ENCODE data around the gene SHROOM2.

The SHROOM2 gene

GRCh38 chrX:9947131-9947794 is 161.0 kb downstream of the SHROOM2 start:
- no peak for DNase-seq (ENCODE audit: low read depth)

- no peak for DNase-seq (ENCODE audit: low read depth)
Observed at GRCh38 chrX:9948406-9948805, 162.2 kb downstream of the SHROOM2 start.

GRCh38 chrX:9952300-9952699 is 166.1 kb downstream of the SHROOM2 start:
- DNase-seq (ENCODE audit: low read depth) = no peak

- no peak for DNase-seq (ENCODE audit: low read depth)
Observed at GRCh38 chrX:9953396-9953795, 167.2 kb downstream of the SHROOM2 start.

GRCh38 chrX:9955506-9955905 is 169.3 kb downstream of the SHROOM2 start:
- peak; percentile 36 for DNase-seq (ENCODE audit: low read depth)

GRCh38 chrX:9957743-9958142 is 171.5 kb downstream of the SHROOM2 start:
- DNase-seq (ENCODE audit: low read depth) = no peak

GRCh38 chrX:9958183-9958582 is 172.0 kb downstream of the SHROOM2 start:
- no peak for DNase-seq (ENCODE audit: low read depth)

- DNase-seq (ENCODE audit: low read depth) = no peak
Observed at GRCh38 chrX:9961750-9962149, 175.5 kb downstream of the SHROOM2 start.

GRCh38 chrX:9966775-9967408 is 180.7 kb downstream of the SHROOM2 start, which contains the start of gene CLDN34:
Gene CLDN34 (plus strand): TSS chrX:9967358. CDS start chrX:9967358, 0 bp downstream.
- DNase-seq (ENCODE audit: low read depth) = no peak

- no peak for DNase-seq (ENCODE audit: low read depth)
Observed at GRCh38 chrX:9977635-9978034, 191.4 kb downstream of the SHROOM2 start.

GRCh38 chrX:9980401-9980800 is 194.2 kb downstream of the SHROOM2 start:
- DNase-seq (ENCODE audit: low read depth) = no peak

- DNase-seq (ENCODE audit: low read depth) = no peak
Observed at GRCh38 chrX:9980927-9981326, 194.7 kb downstream of the SHROOM2 start.

- DNase-seq (ENCODE audit: low read depth) = no peak
Observed at GRCh38 chrX:9983441-9983840, 197.2 kb downstream of the SHROOM2 start.

- no peak for DNase-seq (ENCODE audit: low read depth)
Observed at GRCh38 chrX:9983846-9984245, 197.6 kb downstream of the SHROOM2 start.

GRCh38 chrX:9988762-9989161 is 202.5 kb downstream of the SHROOM2 start:
- no peak for DNase-seq (ENCODE audit: low read depth)

GRCh38 chrX:9992061-9992460 is 205.8 kb downstream of the SHROOM2 start:
- DNase-seq (ENCODE audit: low read depth) = no peak

- DNase-seq (ENCODE audit: low read depth) = no peak
Observed at GRCh38 chrX:9992724-9993123, 206.5 kb downstream of the SHROOM2 start.

- DNase-seq (ENCODE audit: low read depth) = no peak
Observed at GRCh38 chrX:9995855-9996339, 209.7 kb downstream of the SHROOM2 start.

GRCh38 chrX:9997041-9997440 is 210.8 kb downstream of the SHROOM2 start:
- no peak for DNase-seq (ENCODE audit: low read depth)

- no peak for DNase-seq (ENCODE audit: low read depth)
Observed at GRCh38 chrX:9997524-9997923, 211.3 kb downstream of the SHROOM2 start.
